ENCODE data around the gene BANF2.

The BANF2 gene

GRCh38 chr20:17749626-17749977, 49.8 kb downstream of the BANF2 start:
- no peak overlapping the region for H3K4me3 ChIP-seq (ENCODE audit: low read length)
- no peak overlapping the region for H3K4me2 ChIP-seq (ENCODE audit: low read length)
- no peaks in the 10 kb centered on the region for H3K36me3 ChIP-seq (ENCODE audit: insufficient read depth, low read length)
- no peak overlapping the region for H3K9ac ChIP-seq (ENCODE audit: low read depth, low read length)
- peaks cover 28% of the 10 kb centered on the region for H3K4me1 ChIP-seq (ENCODE audit: control insufficient read depth, insufficient read depth, low read length)
- H3K27me3 ChIP-seq (ENCODE audit: control insufficient read depth, insufficient read depth, low read length): peaks cover 14% of the 10 kb centered on the region
- H3K9me3 ChIP-seq (replicated peaks; ENCODE audit: low read length): no peaks in the 10 kb centered on the region

GRCh38 chr20:17749978-17750721, 50.4 kb downstream of the BANF2 start:
- H3K4me3 ChIP-seq (ENCODE audit: low read length): no peak overlapping the region
- no peaks in the 10 kb centered on the region for H3K9me3 ChIP-seq (replicated peaks; ENCODE audit: low read length)
- no peaks in the 10 kb centered on the region for H3K36me3 ChIP-seq (ENCODE audit: insufficient read depth, low read length)
- peaks cover 14% of the 10 kb centered on the region for H3K27me3 ChIP-seq (ENCODE audit: control insufficient read depth, insufficient read depth, low read length)
- peak overlapping the region; percentile 3 for H3K4me2 ChIP-seq (ENCODE audit: low read length)
- H3K9ac ChIP-seq (ENCODE audit: low read depth, low read length): peak overlapping the region; percentile 4
- peaks cover 28% of the 10 kb centered on the region for H3K4me1 ChIP-seq (ENCODE audit: control insufficient read depth, insufficient read depth, low read length)

DNA sequence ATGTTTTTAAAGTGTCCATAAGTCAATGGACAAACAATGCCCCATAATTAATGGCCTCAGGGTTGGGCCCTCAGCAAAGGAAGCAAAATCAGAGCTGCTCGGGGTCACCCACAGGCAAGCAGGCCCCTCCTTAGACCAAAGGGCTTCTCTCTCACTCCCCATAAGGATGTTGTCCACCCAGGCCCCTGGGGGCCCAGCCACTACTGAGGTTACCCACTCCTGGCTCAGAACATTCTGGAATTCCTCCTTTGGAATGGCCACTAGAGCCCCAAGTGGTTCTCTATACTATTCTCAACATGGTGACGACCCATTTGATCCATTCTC, 50.9 kb downstream of the BANF2 start:
- Histone ChIP-seq H3K9me3 (replicated peaks; ENCODE audit: low read length) (no peaks in the 10 kb centered on the region), H3K4me3 (ENCODE audit: low read length) (no peak overlapping the region), H3K9ac (ENCODE audit: low read depth, low read length) (no peak overlapping the region), H3K4me2 (ENCODE audit: low read length) (no peak overlapping the region), H3K4me1 (ENCODE audit: control insufficient read depth, insufficient read depth, low read length) (peaks cover 28% of the 10 kb centered on the region), H3K27me3 (ENCODE audit: control insufficient read depth, insufficient read depth, low read length) (peaks cover 19% of the 10 kb centered on the region), H3K36me3 (ENCODE audit: insufficient read depth, low read length) (no peaks in the 10 kb centered on the region)

- no peaks in the 10 kb centered on the region for H3K36me3 ChIP-seq (ENCODE audit: insufficient read depth, low read length)
These were observed 51.9 kb downstream of the BANF2 start for GRCh38 chr20:17751640-17752039.

GRCh38 chr20:17752459-17752858, 52.7 kb downstream of the BANF2 start:
- Histone ChIP-seq H3K4me3 (ENCODE audit: low read length) (no peak overlapping the region), H3K4me1 (ENCODE audit: control insufficient read depth, insufficient read depth, low read length) (peaks cover 20% of the 10 kb centered on the region), H3K27me3 (ENCODE audit: control insufficient read depth, insufficient read depth, low read length) (peaks cover 25% of the 10 kb centered on the region), H3K4me2 (ENCODE audit: low read length) (no peak overlapping the region), H3K9ac (ENCODE audit: low read depth, low read length) (no peak overlapping the region), H3K36me3 (ENCODE audit: insufficient read depth, low read length) (no peaks in the 10 kb centered on the region), H3K9me3 (replicated peaks; ENCODE audit: low read length) (no peaks in the 10 kb centered on the region)

More at GRCh38 chr20:17751640-17752039, 51.9 kb downstream of the BANF2 start:
- Histone ChIP-seq H3K4me1 (ENCODE audit: control insufficient read depth, insufficient read depth, low read length) (peaks cover 26% of the 10 kb centered on the region), H3K4me2 (ENCODE audit: low read length) (no peak overlapping the region), H3K4me3 (ENCODE audit: low read length) (no peak overlapping the region), H3K9me3 (replicated peaks; ENCODE audit: low read length) (no peaks in the 10 kb centered on the region), H3K9ac (ENCODE audit: low read depth, low read length) (no peak overlapping the region), H3K27me3 (ENCODE audit: control insufficient read depth, insufficient read depth, low read length) (peaks cover 25% of the 10 kb centered on the region)

DNA sequence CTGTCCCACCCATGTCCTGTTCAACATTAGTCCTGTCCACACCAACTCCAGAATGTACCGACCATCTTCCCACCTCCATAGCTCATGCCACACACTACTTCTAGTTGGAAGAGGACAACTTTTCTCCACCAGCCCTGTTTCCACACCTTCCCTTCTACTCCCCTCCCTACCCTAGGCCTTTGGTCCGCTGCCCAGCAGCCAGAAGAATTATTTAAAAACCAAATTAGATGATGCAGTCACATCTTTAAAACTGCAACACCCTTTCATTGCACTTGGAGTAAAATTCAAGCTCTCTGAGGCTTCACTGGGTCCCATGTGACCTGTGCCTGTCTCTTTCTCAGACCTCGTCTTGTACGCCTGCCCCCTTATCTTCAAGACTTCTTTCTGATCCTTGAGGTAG, 53.8 kb downstream of the BANF2 start:
- Histone ChIP-seq H3K36me3 (ENCODE audit: insufficient read depth, low read length) (no peaks in the 10 kb centered on the region), H3K9me3 (replicated peaks; ENCODE audit: low read length) (peaks cover 4% of the 10 kb centered on the region), H3K4me2 (ENCODE audit: low read length) (no peak overlapping the region), H3K27me3 (ENCODE audit: control insufficient read depth, insufficient read depth, low read length) (peaks cover 25% of the 10 kb centered on the region), H3K9ac (ENCODE audit: low read depth, low read length) (no peak overlapping the region), H3K4me1 (ENCODE audit: control insufficient read depth, insufficient read depth, low read length) (peaks cover 15% of the 10 kb centered on the region), H3K4me3 (ENCODE audit: low read length) (no peak overlapping the region)

GRCh38 chr20:17756529-17756928, 56.8 kb downstream of the BANF2 start:
- Histone ChIP-seq H3K9me3 (replicated peaks; ENCODE audit: low read length) (peaks cover 6% of the 10 kb centered on the region), H3K9ac (ENCODE audit: low read depth, low read length) (no peak overlapping the region), H3K4me1 (ENCODE audit: control insufficient read depth, insufficient read depth, low read length) (no peaks in the 10 kb centered on the region), H3K4me2 (ENCODE audit: low read length) (no peak overlapping the region), H3K27me3 (ENCODE audit: control insufficient read depth, insufficient read depth, low read length) (peaks cover 25% of the 10 kb centered on the region), H3K36me3 (ENCODE audit: insufficient read depth, low read length) (no peaks in the 10 kb centered on the region), H3K4me3 (ENCODE audit: low read length) (no peak overlapping the region)

- peaks cover 24% of the 10 kb centered on the region for H3K27me3 ChIP-seq (ENCODE audit: control insufficient read depth, insufficient read depth, low read length)
- H3K4me3 ChIP-seq (ENCODE audit: low read length): no peak overlapping the region
- no peak overlapping the region for H3K4me2 ChIP-seq (ENCODE audit: low read length)
- H3K4me1 ChIP-seq (ENCODE audit: control insufficient read depth, insufficient read depth, low read length): no peaks in the 10 kb centered on the region
- no peaks in the 10 kb centered on the region for H3K36me3 ChIP-seq (ENCODE audit: insufficient read depth, low read length)
- no peak overlapping the region for H3K9ac ChIP-seq (ENCODE audit: low read depth, low read length)
- peaks cover 6% of the 10 kb centered on the region for H3K9me3 ChIP-seq (replicated peaks; ENCODE audit: low read length)
These were observed 57.7 kb downstream of the BANF2 start for GRCh38 chr20:17757496-17757895.

DNA sequence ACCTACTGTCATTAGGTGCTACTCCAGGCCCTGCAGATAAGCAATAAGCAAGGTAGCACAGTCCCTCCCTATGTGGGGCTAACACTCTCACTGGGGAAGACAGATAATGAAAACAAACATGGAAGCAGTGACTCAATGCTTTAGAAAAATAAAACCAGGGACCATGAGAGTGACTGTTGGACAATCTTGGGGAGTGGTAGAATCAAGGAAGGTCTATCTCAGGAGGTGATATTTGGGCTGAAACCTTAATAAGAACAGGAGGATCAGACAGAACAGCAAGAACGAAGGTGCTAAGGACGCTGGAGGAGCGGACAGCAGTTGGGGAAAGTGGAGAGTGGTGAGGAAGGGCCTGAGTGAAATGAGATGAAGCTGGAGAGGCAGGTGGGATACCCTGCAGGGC, 58.2 kb downstream of the BANF2 start:
- Histone ChIP-seq H3K9me3 (replicated peaks; ENCODE audit: low read length) (peaks cover 6% of the 10 kb centered on the region), H3K9ac (ENCODE audit: low read depth, low read length) (no peak overlapping the region), H3K27me3 (ENCODE audit: control insufficient read depth, insufficient read depth, low read length) (peaks cover 19% of the 10 kb centered on the region), H3K4me3 (ENCODE audit: low read length) (no peak overlapping the region), H3K4me1 (ENCODE audit: control insufficient read depth, insufficient read depth, low read length) (no peaks in the 10 kb centered on the region), H3K36me3 (ENCODE audit: insufficient read depth, low read length) (no peaks in the 10 kb centered on the region), H3K4me2 (ENCODE audit: low read length) (no peak overlapping the region)

- Histone ChIP-seq H3K9me3 (replicated peaks; ENCODE audit: low read length) (peaks cover 6% of the 10 kb centered on the region), H3K4me2 (ENCODE audit: low read length) (no peak overlapping the region), H3K4me1 (ENCODE audit: control insufficient read depth, insufficient read depth, low read length) (no peaks in the 10 kb centered on the region), H3K27me3 (ENCODE audit: control insufficient read depth, insufficient read depth, low read length) (peaks cover 16% of the 10 kb centered on the region), H3K9ac (ENCODE audit: low read depth, low read length) (no peak overlapping the region), H3K4me3 (ENCODE audit: low read length) (no peak overlapping the region), H3K36me3 (ENCODE audit: insufficient read depth, low read length) (no peaks in the 10 kb centered on the region)
These were observed 58.7 kb downstream of the BANF2 start for GRCh38 chr20:17758512-17758911.

GRCh38 chr20:17759449-17759848, 59.7 kb downstream of the BANF2 start:
- no peaks in the 10 kb centered on the region for H3K36me3 ChIP-seq (ENCODE audit: insufficient read depth, low read length)
- H3K4me3 ChIP-seq (ENCODE audit: low read length): no peak overlapping the region
- no peaks in the 10 kb centered on the region for H3K4me1 ChIP-seq (ENCODE audit: control insufficient read depth, insufficient read depth, low read length)
- H3K9ac ChIP-seq (ENCODE audit: low read depth, low read length): no peak overlapping the region
- peaks cover 11% of the 10 kb centered on the region for H3K27me3 ChIP-seq (ENCODE audit: control insufficient read depth, insufficient read depth, low read length)
- no peak overlapping the region for H3K4me2 ChIP-seq (ENCODE audit: low read length)
- peaks cover 6% of the 10 kb centered on the region for H3K9me3 ChIP-seq (replicated peaks; ENCODE audit: low read length)

DNA sequence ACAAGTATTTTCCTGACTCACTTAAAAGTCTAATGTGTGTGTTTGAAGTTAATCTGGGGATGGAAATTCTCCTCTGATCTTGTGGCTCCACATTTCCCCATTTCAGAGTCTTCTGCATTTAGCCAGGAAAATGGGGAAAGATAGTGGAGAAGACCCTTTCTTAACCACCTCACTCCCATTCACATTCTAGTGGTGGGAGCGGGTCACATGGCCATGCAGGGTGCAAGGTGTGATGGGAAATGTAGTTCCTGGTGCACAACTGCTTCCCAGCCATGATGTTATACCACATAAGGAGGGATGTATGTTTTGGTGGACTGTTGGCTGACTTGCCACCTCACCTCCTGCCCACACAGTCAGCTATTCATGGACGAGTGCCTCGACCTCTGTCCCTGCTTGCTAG, 61.8 kb downstream of the BANF2 start:
- no peaks in the 10 kb centered on the region for H3K36me3 ChIP-seq (ENCODE audit: insufficient read depth, low read length)
- H3K9ac ChIP-seq (ENCODE audit: low read depth, low read length): no peak overlapping the region
- H3K4me3 ChIP-seq (ENCODE audit: low read length): no peak overlapping the region
- H3K27me3 ChIP-seq (ENCODE audit: control insufficient read depth, insufficient read depth, low read length): no peaks in the 10 kb centered on the region
- H3K9me3 ChIP-seq (replicated peaks; ENCODE audit: low read length): peaks cover 6% of the 10 kb centered on the region
- H3K4me2 ChIP-seq (ENCODE audit: low read length): no peak overlapping the region
- H3K4me1 ChIP-seq (ENCODE audit: control insufficient read depth, insufficient read depth, low read length): no peaks in the 10 kb centered on the region
